GM19351 (cell line): ENCODE measurements around the gene PLAAT5.

Experiments used
- ATAC-seq: cut with Tn5 transposase; IDR thresholded peaks from one replicate; pipeline ENCODE4 v1.9.1; 2021; ENCODE audit warnings: mild to moderate bottlenecking, moderate library complexity; ENCODE audit not compliant: unreplicated experiment

Gene PLAAT5

DNA sequence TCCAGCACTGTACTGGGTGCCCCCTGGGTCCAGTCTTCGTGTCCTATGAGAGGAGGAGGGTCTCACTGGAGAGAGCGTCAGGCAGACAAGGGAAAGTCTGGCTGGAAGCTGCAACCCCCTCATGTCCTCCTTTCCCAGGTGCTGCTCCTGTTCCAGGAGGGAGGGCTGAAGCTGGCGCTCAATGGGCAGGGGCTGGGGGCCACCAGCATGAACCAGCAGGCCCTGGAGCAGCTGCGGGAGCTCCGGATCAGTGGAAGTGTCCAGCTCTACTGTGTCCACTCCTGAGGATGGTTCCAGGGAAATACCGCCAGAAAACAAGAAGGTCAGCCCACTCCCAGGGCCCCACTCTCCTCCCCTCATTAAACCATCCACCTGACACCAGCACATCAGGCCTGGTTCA lies 25.1 kb upstream of the PLAAT5 start:
- ATAC-seq: no peak

DNA sequence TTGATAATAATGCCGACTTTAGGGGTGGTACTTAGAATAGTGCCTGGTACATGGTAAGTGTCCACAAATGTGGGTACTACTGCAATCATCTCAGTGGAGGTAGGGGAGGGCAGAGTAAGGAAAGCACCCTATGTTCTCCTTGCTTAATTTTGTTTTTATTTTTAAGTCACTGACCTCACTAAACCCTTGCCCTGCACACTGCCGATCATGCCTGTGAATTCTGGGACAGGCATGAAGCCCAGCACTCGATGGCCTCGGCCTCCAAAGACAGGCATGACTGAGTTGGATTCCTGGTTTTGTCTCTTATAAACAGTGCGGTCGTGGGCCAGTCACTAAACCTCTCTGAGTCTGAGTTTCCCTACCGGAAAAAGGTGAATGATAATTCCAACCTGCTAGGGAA lies 21.8 kb upstream of the PLAAT5 start:
- ATAC-seq: no peak

DNA sequence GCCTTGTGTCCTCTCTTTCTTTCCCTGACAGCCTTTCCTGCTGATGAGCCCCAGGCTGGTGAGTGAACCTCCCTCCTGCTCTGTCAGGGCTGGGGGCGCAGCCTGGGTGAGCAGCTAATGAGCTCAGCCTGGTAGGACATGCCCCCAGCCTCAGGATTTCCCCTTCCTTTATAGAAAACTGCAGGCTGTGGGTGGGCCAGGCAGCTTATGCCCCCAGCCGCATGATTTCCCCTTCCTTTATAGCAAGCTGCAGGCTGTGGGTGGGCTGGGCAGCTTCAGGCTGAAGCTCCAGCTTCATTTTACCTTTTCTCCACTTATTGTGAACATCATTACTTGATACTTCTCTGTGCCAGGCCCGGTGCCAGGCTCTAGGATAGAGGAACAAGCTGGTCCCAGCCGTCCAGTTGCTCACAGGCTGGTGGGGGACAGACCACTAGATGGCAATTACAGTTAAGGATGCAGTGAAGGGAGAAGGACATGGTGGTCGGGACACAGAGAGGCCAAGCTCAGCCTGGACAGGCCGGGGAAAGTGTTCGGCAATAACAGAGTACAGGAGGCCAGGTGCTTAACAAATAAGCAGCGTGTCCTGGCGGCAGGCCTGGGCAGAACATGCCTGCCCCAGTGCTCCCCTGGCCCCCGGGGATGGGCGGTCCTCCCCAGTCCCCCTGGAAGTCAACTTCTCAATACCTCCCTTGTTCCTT lies 20.2 kb upstream of the PLAAT5 start:
- ATAC-seq: no peak

DNA sequence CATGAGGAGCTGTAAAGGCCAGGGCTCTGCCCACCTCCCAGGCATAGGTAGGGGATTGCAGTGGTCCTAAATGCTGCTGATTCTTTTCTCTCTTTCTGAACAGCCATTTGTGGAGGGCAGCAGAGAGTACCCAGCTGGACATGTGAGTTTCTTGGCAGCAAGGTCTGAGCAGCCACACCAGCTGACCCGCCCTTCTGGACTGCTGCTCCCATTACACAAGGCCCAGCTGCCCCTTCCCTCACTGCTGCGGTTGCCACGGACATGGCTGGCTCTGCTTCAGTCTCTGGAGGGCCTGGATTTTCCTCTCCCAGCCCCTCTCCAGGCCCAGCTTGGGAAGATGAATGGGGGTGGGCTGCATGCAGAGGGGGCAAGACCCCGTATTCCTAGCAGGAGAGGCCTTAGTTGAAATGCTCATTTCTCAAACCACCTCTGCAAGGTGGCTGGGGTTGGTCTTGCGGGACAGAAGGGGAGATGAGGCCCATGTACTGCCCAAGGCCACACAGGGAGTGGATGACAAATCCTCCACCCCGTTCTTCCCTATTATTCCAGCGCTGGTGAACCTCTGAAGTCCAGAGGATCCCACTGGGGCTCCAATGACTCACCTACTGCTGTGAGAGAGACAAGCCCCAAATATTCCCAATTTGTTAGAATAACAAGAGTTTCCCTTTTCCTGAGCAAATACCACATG lies 19.5 kb upstream of the PLAAT5 start:
- ATAC-seq: no peak

DNA sequence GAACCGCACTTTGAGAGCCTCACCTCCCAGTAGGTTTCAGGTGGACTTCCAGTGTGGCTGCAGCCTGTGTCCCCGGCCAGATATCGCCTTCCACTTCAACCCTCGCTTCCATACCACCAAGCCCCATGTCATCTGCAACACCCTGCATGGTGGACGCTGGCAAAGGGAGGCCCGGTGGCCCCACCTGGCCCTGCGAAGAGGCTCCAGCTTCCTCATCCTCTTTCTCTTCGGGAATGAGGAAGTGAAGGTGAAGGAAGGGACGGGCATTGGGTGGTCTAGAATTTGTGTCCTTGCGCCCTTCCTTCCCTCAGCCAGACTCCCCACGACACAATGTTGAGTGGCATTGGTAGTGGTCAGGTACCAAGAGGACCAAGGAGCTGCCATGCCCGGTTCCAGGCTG lies 17.8 kb upstream of the PLAAT5 start:
- ATAC-seq: no peak

DNA sequence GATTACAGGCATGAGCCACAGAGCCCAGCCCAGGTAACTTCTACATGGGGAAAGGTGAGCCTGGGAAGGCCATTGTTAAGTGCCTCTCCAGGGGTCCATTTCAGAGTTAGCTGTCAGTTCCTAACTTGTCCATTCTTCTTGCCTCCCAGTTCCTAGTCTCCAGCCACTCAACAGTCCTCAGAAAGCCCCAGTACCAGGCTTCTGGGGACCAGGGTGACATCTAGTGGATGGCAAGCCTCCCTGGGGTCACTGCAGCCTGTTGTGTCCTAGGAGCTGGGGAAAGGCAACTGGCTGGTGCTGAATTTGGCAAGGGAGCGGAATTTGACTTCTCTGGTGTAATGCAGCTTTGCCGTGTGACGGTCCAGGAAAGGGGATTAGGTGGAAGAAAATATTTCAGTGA lies 17.0 kb upstream of the PLAAT5 start:
- no peak for ATAC-seq

DNA sequence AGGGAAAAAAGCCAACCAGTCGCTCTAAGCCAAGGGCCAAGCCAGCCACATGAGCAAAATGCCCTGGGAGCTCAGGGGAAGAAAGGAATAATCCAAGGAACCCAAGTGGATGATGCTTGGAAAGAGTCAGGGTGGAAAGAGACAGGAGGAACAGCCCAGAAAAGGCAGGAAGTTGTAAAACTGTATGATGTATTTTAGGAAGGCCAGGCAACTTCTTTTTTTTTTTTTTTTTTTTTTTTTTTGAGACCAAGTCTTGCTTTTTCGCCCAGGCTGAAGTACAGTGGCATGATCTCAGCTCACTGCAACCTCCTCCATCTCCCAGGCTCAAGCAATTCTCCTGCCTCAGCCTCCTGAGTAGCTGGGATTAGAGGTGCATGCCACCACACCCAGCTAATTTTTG lies 16.5 kb upstream of the PLAAT5 start:
- ATAC-seq: no peak

DNA sequence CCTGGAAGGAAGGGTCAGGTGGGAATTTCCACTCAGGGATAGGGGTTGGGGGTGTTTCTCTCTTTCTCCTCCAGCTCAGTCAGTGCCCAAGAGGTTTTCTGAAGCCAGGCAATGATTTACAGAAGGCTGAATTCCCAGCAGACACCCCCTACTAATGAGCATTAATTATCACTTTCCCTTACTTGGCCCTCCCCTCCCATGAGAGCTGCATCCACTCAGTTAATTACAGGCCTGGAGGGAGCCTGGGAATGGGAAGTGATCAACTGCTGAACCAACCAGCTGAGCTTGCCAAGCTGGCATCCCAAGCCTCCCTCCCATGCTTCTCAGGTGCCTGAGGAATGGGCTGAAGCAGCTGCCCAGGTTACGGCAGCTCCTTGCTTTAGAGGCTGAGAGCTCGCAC lies 15.9 kb upstream of the PLAAT5 start:
- ATAC-seq: no peak

DNA sequence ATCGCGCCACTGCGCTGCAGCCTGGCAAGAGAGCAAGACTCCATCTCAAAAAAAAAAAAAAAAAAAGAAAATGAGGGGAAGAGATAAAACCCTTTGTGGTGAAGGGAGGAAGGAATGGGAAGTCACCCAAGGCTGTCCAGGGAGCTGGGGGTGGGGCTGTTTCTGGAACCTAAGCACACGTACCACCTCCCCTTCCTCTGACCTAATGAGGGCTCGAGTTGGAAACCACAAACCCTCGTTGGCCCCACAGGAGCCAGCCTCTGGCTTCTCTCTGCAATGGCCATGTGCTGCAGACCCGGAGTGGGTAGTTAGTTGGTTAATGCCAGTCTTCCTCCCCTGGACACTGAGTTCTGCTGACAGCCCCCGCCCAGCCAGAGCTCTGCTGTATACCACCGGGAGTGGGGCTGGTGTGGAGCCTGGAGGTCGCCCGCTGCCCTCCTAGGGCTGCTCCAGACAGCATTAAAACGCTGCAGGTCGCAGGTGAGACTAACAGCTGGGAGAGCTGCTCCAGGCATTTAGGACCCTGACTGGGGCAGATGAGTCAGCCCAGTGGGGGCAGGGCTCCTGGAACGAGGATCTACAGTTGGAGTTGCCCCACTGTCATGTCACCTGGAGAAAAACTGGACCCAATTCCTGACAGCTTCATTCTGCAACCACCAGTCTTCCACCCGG lies 15.0 kb upstream of the PLAAT5 start, which contains the start of gene LGALS12:
TSS of gene LGALS12 (plus strand) at position 228 of the 672 bp plus-strand sequence. CDS start at position 603, 375 bp downstream.
- ATAC-seq: no peak

DNA sequence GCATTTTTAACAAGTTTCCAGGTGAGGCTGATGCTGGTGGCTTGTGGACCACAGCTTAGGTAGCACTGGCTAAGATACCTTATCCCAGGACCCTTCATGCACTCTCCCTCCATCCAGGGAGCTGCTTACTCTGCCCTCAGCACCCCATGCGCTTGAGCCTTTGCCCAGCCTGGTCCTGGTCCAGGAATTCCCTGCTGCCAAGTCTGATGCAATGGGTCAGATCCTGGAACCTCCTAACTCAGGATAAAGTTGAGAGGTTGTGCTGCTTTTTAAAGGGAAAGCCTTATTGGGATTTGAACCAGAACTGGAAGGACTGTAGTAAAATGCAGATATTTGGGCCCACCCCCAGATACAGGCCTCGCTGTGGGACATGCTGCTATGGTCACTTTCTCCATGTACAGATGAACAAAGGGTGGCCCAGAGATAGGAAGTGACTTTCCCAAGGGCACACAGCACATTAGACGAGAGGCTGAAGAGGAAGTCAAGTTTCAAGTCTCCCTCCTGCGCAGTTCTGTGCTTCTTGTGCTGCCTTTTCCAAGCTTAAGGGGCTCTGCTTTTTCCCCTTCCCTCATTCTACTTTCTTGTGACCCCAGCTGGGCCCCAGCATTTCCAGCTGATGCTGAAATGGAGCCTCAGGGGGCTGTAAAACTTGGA lies 14.1 kb upstream of the PLAAT5 start:
- no peak for ATAC-seq

DNA sequence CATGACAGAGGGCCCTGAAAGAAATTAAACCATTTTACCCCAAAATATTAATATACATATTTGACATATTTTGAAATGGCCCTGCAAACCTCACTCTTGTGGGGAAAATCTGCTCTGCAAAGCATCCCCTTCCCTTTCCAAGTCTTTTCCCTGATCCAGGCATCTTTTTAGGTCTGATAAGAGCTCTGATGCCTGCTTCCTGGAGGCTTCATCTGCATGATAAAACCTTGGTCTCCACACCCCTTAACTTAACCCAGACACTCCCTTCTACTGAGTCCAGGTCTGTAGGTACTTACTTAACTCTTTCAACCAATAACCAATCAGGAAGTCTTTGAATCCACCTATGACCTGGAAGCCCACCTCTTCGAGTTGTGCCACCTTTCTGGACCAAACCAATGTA lies 13.1 kb upstream of the PLAAT5 start:
- no peak for ATAC-seq

DNA sequence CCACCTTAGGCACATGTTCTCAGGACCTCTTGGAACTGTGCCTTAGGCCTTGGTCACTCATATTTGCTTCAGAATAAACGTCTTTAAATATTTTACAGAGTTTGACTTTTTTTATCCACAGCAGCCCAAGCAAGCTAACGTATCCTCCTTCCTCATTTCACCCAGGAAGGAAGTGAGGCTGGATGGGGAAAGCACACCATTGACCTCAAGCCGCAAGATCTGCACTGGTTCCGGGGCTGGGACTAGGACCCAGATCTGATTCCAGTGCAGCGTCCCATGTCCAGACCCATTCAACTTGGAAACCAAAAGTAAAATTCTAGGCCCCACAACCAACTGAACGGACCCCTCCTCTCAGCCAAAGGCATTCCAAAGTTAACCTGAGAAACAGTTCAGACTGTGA lies 12.5 kb upstream of the PLAAT5 start:
- ATAC-seq: no peak

DNA sequence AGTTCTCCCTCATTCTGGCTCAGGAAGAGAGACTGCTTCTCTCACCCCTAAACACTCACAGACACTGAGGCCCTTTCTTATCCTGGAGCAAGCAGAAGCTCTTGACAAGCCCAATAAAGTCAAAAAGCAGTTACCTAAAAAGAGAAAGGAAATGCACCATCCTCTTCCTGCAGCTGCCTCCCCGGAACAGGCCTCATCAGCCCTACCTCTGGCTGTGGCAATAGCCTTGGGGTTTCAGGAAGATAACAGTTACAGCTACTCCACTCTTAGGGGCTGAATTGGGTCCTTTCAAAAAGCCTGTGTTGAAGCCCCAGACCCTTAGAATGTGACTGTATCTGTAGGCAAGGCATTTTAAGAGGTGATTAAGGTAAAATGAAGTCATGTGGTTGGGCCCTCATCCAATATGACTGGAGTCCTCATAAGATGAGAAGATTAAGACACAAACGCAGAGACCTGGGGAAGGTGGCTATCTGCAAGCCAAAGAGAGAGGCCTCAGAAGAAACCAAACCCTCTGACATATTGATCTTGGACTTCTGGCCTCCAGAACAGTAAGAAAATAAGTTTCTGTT lies 11.4 kb upstream of the PLAAT5 start:
- no peak for ATAC-seq

DNA sequence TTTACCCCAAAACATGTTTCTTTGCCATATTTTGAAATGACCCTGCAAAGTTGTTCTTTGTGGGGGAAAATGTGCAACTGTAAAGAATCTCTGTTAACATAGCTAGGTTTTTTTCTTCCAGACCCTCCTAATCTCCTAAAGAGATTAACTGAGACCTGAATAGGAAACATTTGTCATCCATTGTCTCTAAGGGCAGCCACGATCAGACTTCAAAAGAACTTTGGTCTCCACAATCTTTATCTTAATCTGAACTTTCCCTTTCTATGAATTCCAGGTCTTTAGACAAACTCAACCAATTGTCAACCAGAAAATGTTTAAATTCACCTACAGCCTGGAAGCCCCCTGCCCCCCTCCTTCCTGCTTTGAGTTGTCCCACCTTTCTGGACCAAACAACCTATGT lies 10.3 kb upstream of the PLAAT5 start:
- no peak for ATAC-seq

DNA sequence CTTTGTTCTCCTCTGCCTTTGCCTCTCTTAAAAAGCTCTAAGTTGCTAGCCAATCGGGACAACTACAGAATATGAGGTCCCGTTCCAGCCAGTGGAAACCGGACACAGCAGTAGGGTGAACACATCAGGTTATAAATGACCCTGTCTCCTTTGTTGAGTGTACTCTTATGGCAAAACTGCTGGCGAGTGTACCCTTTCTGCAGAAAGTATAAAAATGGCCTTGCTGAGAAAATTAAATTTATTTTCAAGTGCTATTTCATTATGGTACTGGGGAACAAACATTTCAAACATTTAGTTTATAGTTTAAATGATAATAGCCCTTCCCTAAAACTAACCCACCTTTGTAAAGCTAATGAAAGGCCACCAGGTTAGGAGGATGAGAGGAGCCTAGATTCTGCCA lies 8.9 kb upstream of the PLAAT5 start:
- no peak for ATAC-seq

DNA sequence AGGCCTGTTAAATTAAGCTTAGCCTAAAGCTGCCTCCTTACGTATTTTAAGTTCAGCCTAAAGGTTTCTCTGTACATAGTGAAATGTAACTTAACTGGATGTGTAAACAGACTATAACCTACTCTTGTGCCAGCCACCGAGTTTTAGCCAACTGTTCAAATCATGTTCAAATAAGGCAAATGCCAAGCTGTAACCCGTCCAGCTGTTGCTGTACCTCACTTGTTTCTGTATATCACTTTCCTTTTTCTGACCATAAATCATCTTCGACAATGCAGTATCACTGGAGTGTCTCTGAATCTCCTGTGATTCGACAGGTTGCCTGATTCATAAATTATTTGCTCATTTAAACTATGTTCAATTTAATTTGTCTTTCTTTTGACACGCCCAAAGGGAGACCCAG lies 4.0 kb upstream of the PLAAT5 start:
- ATAC-seq: no peak

DNA sequence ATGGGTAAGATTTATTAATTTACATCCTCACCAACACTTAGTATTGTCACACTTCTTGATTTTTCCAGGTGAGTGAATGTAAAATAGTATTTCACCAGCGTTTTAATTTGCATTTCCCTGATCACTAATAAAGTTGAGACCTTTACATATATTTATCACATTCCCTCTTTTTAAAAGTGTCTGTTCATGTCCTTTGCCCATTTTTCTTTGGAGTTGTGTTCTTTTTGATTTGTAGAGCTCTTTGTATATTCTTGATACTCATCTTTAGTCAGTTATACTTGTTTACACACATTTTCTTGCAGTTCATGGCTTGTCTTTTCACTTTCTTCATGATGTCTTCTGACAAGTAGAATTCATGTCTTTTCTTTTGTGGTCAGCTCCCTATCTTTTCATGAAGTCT lies 2.2 kb upstream of the PLAAT5 start:
- ATAC-seq: no peak

DNA sequence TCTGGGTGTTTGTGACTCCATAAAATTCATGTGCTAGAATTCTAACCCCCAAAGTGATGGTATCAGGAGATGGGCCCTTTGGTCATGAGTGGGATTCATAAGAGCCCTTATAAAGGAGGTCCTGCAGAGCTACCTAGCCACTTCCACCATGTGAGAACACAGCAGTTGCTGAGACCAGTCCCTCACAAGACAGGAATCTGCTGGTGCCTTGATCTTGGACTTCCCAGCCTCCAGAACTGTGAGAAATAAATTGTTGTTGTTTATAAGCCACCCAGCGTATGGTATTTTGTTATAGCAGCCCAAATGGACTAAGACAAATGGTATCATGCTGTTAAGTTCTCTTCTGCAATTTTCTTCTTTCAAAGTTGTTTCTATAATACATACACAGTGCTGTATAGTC lies 1.5 kb upstream of the PLAAT5 start:
- no peak for ATAC-seq

DNA sequence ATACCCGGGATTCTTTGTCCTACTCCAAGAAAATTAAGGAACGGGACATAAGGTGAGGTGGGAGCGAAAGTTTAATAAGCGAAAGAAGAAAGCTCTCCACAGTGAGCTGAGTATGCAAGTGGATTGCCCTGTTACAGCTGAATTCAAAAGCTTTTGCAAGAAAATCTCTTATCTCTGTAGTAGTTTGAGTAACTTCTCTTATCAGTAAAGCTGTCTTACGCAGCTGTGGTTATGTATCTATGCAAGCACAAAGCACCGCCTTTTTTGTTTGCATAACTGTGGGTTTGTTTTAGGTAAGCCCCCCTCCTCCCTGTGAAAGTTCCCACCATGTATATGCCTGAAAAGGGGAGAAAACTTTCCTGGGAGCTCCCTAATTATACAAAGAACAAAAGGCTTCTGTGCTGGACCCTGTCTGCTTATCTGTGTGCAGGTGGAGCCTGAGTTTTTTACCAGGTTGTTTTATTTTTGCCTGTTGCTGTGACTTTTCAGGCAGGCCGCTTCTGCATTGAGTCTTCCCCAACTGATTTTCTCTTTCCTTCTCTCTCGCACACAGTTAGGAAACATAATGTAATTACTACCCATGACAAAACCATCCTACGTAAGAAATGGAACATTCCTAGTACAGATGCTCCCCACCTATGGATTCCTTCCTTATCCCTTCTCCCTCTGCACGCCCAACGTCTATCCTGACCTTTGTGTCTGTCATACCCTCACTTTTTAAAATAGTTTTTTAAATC lies 837 bp upstream of the PLAAT5 start:
- no peak for ATAC-seq

DNA sequence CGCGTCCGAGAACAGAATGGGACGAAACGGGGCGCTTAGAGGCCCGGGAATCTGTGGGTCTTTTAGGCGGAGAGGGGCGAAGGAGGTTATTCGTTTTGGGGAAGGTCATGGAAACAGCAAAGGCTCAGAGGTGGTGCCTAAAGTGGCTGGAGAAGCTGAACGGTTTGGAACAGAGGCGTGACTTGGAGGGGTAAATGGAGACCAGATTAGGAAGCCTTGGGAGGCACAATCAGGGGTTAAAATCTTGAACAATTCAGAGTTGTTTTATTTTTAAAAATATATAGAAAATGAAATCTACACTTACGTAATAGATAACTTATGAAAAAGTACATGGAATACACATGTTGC lies 247 bp upstream of the PLAAT5 start:
- no peak for ATAC-seq

DNA sequence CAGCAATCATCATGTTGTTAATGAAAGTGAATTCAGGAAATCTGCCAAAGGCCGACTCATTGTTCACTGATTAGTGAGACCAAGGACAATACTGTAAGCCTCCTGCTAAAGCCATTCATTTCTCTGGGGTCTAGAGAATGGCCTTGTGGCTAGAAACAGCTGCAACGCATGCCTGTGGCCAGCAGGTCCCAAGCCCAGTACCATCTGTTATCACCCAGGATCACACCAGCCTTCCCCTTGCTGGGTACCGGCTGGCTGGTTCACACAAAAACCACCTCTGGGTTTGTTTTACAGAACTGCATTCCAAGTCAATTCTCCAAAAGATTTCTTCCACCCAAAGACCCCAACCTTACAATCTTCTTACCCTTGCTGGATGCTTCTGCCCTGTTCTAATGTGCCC lies 1.1 kb downstream of the PLAAT5 start:
- no peak for ATAC-seq
